ENCODE results near the gene MUCL3. TPM values are rescaled to one million over a fixed set of nuclear protein-coding genes. Genes with fewer than 3 reads are reported as not detected.
A peak's percentile ranks its signal among the peaks of the same experiment; 100 is the strongest.

Gene MUCL3
- total RNA-seq, 2 experiments from 2014 or later = not detected

- H3K4me3 Mint-ChIP-seq = no peak overlapping the region
- ATAC-seq = no peak
- H3K27me3 Mint-ChIP-seq (ENCODE audit: low read depth) = peaks cover 64% of the 10 kb centered on the region
- no peak for DNase-seq
- H3K27ac Mint-ChIP-seq = no peak overlapping the region
- no peaks in the 10 kb centered on the region for H3K9me3 Mint-ChIP-seq (ENCODE audit: insufficient read depth)
- POLR2A ChIA-PET = no interaction called here
- no peaks in the 10 kb centered on the region for H3K4me1 Mint-ChIP-seq (ENCODE audit: low read depth)
- CTCF ChIA-PET = interaction anchor here (1.0 to 1.4 kb wide), 2 partner anchors 8 to 140 kb away, joined by 3 to 4 read pairs; no protein-coding TSS in a partner anchor
- no peaks in the 10 kb centered on the region for H3K36me3 Mint-ChIP-seq (ENCODE audit: low read depth)
These were observed 6.5 kb downstream of the MUCL3 start for GRCh38 chr6:30947231-30947630.

- CTCF ChIA-PET = no interaction called here
These were observed 8.0 kb downstream of the MUCL3 start for GRCh38 chr6:30948811-30949210.

GRCh38 chr6:30951907-30952469 is 11.2 kb downstream of the MUCL3 start:
- no peak overlapping the region for H3K27ac Mint-ChIP-seq
- H3K36me3 Mint-ChIP-seq (ENCODE audit: low read depth) = no peaks in the 10 kb centered on the region
- no peaks in the 10 kb centered on the region for H3K9me3 Mint-ChIP-seq (ENCODE audit: insufficient read depth)
- H3K27me3 Mint-ChIP-seq (ENCODE audit: low read depth) = peaks cover 70% of the 10 kb centered on the region
- ChIA-PET CTCF (no interaction called here), POLR2A (no interaction called here)
- DNase-seq = no peak
- peaks cover 9% of the 10 kb centered on the region for H3K4me1 Mint-ChIP-seq (ENCODE audit: low read depth)
- no peak for ATAC-seq
- no peak overlapping the region for H3K4me3 Mint-ChIP-seq

More at GRCh38 chr6:30948811-30949210, 8.0 kb downstream of the MUCL3 start:
- H3K4me1 Mint-ChIP-seq (ENCODE audit: low read depth) = no peaks in the 10 kb centered on the region
- ATAC-seq (no peak), DNase-seq (no peak)
- no peak overlapping the region for H3K27ac Mint-ChIP-seq
- H3K4me3 Mint-ChIP-seq = no peak overlapping the region
- POLR2A ChIA-PET = no interaction called here
- H3K9me3 Mint-ChIP-seq (ENCODE audit: insufficient read depth) = no peaks in the 10 kb centered on the region
- H3K36me3 Mint-ChIP-seq (ENCODE audit: low read depth) = no peaks in the 10 kb centered on the region
- H3K27me3 Mint-ChIP-seq (ENCODE audit: low read depth) = peaks cover 64% of the 10 kb centered on the region

DNA sequence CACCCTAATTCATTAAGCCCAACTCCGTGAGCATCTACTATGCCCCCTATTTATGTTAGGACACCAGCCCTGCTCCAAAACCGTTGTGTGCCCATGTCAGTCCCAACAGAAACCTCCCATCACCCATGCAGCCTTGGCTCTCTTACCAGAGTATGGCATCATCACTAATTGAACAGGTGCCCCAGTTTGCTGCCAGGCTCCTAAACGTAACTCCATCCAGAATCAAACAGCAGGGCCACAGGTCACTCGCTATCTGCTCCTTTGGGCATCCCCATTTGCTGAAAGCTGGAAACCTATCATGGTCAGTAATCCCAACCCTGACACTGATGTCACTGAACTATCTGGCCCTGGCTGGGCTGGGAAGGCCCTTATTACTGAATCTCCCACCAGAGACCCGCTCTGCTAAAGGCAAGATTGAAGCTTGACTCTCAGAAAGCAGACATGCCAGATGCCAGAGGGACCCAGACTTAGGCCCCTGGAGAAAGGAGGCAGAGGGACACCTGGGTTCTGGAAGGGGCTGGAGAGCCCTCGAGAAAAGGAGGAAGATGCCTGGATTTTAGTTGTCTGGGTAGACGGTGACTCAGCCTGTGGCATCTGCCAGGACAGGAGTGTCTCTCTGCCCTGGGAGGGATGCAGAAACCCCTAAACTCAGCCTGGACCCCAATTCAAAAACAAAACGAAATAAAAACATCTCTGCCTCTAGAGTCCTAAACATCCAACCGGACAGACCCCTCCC is 14.0 kb downstream of the MUCL3 start:
- no peaks in the 10 kb centered on the region for H3K9me3 Mint-ChIP-seq (ENCODE audit: insufficient read depth)
- DNase-seq = no peak
- H3K27me3 Mint-ChIP-seq (ENCODE audit: low read depth) = peaks cover 69% of the 10 kb centered on the region
- no peak for ATAC-seq
- ChIA-PET CTCF (interaction anchor here (0.9 to 1.8 kb wide), 4 partner anchors 8 to 133 kb away, joined by 3 to 8 read pairs (median 5); no protein-coding TSS in a partner anchor), POLR2A (interaction anchor here (0.7 to 1.0 kb wide), 3 partner anchors 10 to 212 kb away, joined by 3 to 4 read pairs (median 4); partner anchors contain the start of gene VARS2)
- no peak overlapping the region for H3K27ac Mint-ChIP-seq
- H3K36me3 Mint-ChIP-seq (ENCODE audit: low read depth) = no peaks in the 10 kb centered on the region
- peaks cover 9% of the 10 kb centered on the region for H3K4me1 Mint-ChIP-seq (ENCODE audit: low read depth)
- H3K4me3 Mint-ChIP-seq = peak overlapping the region; percentile 58

- ChIA-PET CTCF (interaction anchor here (0.9 to 1.8 kb wide), 4 partner anchors 8 to 132 kb away, joined by 3 to 8 read pairs (median 5); no protein-coding TSS in a partner anchor), POLR2A (interaction anchor here (0.7 to 1.0 kb wide), 3 partner anchors 9 to 212 kb away, joined by 3 to 4 read pairs (median 4); partner anchors contain the start of gene VARS2)
- DNase-seq = peak; percentile 69
- no peaks in the 10 kb centered on the region for H3K36me3 Mint-ChIP-seq (ENCODE audit: low read depth)
- H3K4me1 Mint-ChIP-seq (ENCODE audit: low read depth) = peaks cover 9% of the 10 kb centered on the region
- peak; percentile 92 for ATAC-seq
- H3K27ac Mint-ChIP-seq = no peak overlapping the region
- no peaks in the 10 kb centered on the region for H3K9me3 Mint-ChIP-seq (ENCODE audit: insufficient read depth)
- H3K27me3 Mint-ChIP-seq (ENCODE audit: low read depth) = peaks cover 67% of the 10 kb centered on the region
- H3K4me3 Mint-ChIP-seq = peak overlapping the region; percentile 58
These were observed 14.7 kb downstream of the MUCL3 start for GRCh38 chr6:30955367-30956042.

- no peak overlapping the region for H3K27ac Mint-ChIP-seq
- H3K36me3 Mint-ChIP-seq (ENCODE audit: low read depth) = no peaks in the 10 kb centered on the region
- peaks cover 9% of the 10 kb centered on the region for H3K4me1 Mint-ChIP-seq (ENCODE audit: low read depth)
- H3K9me3 Mint-ChIP-seq (ENCODE audit: insufficient read depth) = no peaks in the 10 kb centered on the region
- POLR2A ChIA-PET = no interaction called here
- H3K4me3 Mint-ChIP-seq = no peak overlapping the region
- CTCF ChIA-PET = interaction anchor here (0.9 to 1.1 kb wide), 2 partner anchors 42 to 130 kb away, joined by 3 read pairs; no protein-coding TSS in a partner anchor
- ATAC-seq (no peak), DNase-seq (no peak)
- peaks cover 50% of the 10 kb centered on the region for H3K27me3 Mint-ChIP-seq (ENCODE audit: low read depth)
These were observed 16.9 kb downstream of the MUCL3 start for GRCh38 chr6:30957716-30958115.

- no peaks in the 10 kb centered on the region for H3K9me3 Mint-ChIP-seq (ENCODE audit: insufficient read depth)
- ChIA-PET POLR2A (no interaction called here), CTCF (interaction anchor here (0.7 kb wide), 1 partner anchor 126 kb away, joined by 3 read pairs; no protein-coding TSS in a partner anchor)
- no peak overlapping the region for H3K4me3 Mint-ChIP-seq
- DNase-seq (no peak), ATAC-seq (no peak)
- peaks cover 26% of the 10 kb centered on the region for H3K4me1 Mint-ChIP-seq (ENCODE audit: low read depth)
- H3K36me3 Mint-ChIP-seq (ENCODE audit: low read depth) = no peaks in the 10 kb centered on the region
- H3K27ac Mint-ChIP-seq = no peak overlapping the region
- peaks cover 51% of the 10 kb centered on the region for H3K27me3 Mint-ChIP-seq (ENCODE audit: low read depth)
These were observed 20.3 kb downstream of the MUCL3 start for GRCh38 chr6:30960907-30961673.

GRCh38 chr6:30962716-30963115 is 21.9 kb downstream of the MUCL3 start:
- ChIA-PET POLR2A (no interaction called here), CTCF (no interaction called here)
- H3K27ac Mint-ChIP-seq = no peak overlapping the region

GRCh38 chr6:30963641-30964040 is 22.9 kb downstream of the MUCL3 start:
- Mint-ChIP-seq H3K9me3 (ENCODE audit: insufficient read depth) (no peaks in the 10 kb centered on the region), H3K27ac (no peak overlapping the region), H3K36me3 (ENCODE audit: low read depth) (no peaks in the 10 kb centered on the region), H3K4me1 (ENCODE audit: low read depth) (peaks cover 27% of the 10 kb centered on the region), H3K27me3 (ENCODE audit: low read depth) (peaks cover 41% of the 10 kb centered on the region), H3K4me3 (no peak overlapping the region)
- ChIA-PET POLR2A (interaction anchor here (1.4 kb wide), 1 partner anchor 8 kb away, joined by 4 read pairs; no protein-coding TSS in a partner anchor), CTCF (no interaction called here)
- ATAC-seq = no peak
- DNase-seq = no peak

More at GRCh38 chr6:30962716-30963115, 21.9 kb downstream of the MUCL3 start:
- H3K27me3 Mint-ChIP-seq (ENCODE audit: low read depth) = peaks cover 47% of the 10 kb centered on the region
- H3K4me1 Mint-ChIP-seq (ENCODE audit: low read depth) = peaks cover 27% of the 10 kb centered on the region
- no peaks in the 10 kb centered on the region for H3K9me3 Mint-ChIP-seq (ENCODE audit: insufficient read depth)
- no peak overlapping the region for H3K4me3 Mint-ChIP-seq
- DNase-seq (no peak), ATAC-seq (no peak)
- H3K36me3 Mint-ChIP-seq (ENCODE audit: low read depth) = no peaks in the 10 kb centered on the region

GRCh38 chr6:30964075-30964474 is 23.3 kb downstream of the MUCL3 start:
- H3K4me3 Mint-ChIP-seq = no peak overlapping the region
- DNase-seq (peak; percentile 41), ATAC-seq (peak; percentile 49)
- CTCF ChIA-PET = no interaction called here
- POLR2A ChIA-PET = interaction anchor here (1.4 kb wide), 1 partner anchor 9 kb away, joined by 4 read pairs; no protein-coding TSS in a partner anchor
- peaks cover 40% of the 10 kb centered on the region for H3K27me3 Mint-ChIP-seq (ENCODE audit: low read depth)
- no peaks in the 10 kb centered on the region for H3K9me3 Mint-ChIP-seq (ENCODE audit: insufficient read depth)
- H3K27ac Mint-ChIP-seq = no peak overlapping the region
- no peaks in the 10 kb centered on the region for H3K36me3 Mint-ChIP-seq (ENCODE audit: low read depth)
- H3K4me1 Mint-ChIP-seq (ENCODE audit: low read depth) = peaks cover 27% of the 10 kb centered on the region

- peak; percentile 28 for DNase-seq
- H3K36me3 Mint-ChIP-seq (ENCODE audit: low read depth) = no peaks in the 10 kb centered on the region
- peaks cover 27% of the 10 kb centered on the region for H3K4me1 Mint-ChIP-seq (ENCODE audit: low read depth)
- peaks cover 36% of the 10 kb centered on the region for H3K27me3 Mint-ChIP-seq (ENCODE audit: low read depth)
- H3K27ac Mint-ChIP-seq = no peak overlapping the region
- ATAC-seq = peak; percentile 45
- CTCF ChIA-PET = interaction anchor here (1.0 kb wide), 1 partner anchor 22 kb away, joined by 3 read pairs; no protein-coding TSS in a partner anchor
- no peaks in the 10 kb centered on the region for H3K9me3 Mint-ChIP-seq (ENCODE audit: insufficient read depth)
- no peak overlapping the region for H3K4me3 Mint-ChIP-seq
- POLR2A ChIA-PET = interaction anchor here (1.4 kb wide), 1 partner anchor 10 kb away, joined by 4 read pairs; no protein-coding TSS in a partner anchor
These were observed 24.4 kb downstream of the MUCL3 start for GRCh38 chr6:30965140-30965601.
